Measurements from ENCODE around the gene BLOC1S1.
A peak's percentile ranks its signal among the peaks of the same experiment; 100 is the strongest.

Gene BLOC1S1

DNA sequence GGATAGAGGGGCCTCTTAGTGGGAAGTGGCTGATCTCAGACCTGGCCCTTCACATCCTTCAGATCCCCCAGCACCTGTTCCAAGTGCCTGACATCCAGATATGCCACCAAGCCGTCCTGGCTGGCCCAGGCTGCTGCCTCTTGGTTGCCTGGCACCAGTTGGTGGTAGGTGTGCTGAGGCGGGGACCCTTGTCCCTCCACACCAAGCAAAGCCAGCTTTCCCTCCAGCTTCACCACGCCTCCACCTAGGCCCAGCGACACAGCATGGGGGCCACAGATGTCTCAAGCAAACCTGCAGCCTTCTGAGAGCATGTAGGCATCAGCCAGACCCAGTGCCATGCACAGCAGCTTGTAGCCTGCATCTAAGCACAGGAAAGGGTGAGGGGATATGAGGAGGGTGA lies 16.4 kb downstream of the BLOC1S1 start:
- no peak for DNase-seq

DNA sequence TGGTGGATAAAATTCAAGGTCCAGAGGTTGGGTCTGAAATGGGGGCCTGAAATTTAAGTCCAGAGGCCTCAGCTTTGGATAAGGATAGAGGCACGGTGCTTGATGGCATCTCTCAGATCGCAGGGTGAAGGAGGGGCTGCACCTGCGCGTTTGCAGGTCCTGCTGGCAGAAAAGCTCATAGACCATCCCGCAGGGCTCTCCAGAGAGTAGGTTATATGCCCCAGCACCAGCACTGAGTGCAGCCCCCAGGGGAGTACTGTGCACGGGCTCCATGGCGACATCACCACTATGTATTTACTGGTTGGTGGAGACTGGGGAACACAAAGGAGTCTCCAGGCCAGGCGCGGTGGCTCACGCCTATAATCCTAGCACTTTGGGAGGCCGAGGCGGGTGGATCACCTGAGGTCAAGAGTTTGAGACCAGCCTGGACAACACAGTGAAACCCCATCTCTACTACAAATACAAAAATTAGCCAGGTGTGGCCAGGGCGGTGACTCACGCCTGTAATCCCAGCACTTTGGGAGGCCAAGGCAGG lies 17.2 kb downstream of the BLOC1S1 start:
- TF ChIP-seq POLR2A (IDR thresholded peaks at IDR 0.05; ENCODE audit: low read length), result no peak
- TF ChIP-seq GATA1 (IDR thresholded peaks at IDR 0.05; ENCODE audit: low read depth, low read length), result no peak
- no peak for DNase-seq

More for the DNA sequence above, 16.4 kb downstream of the BLOC1S1 start:
- TF ChIP-seq GATA1 (IDR thresholded peaks at IDR 0.05; ENCODE audit: low read depth, low read length) (no peak), POLR2A (IDR thresholded peaks at IDR 0.05; ENCODE audit: low read length) (no peak)

DNA sequence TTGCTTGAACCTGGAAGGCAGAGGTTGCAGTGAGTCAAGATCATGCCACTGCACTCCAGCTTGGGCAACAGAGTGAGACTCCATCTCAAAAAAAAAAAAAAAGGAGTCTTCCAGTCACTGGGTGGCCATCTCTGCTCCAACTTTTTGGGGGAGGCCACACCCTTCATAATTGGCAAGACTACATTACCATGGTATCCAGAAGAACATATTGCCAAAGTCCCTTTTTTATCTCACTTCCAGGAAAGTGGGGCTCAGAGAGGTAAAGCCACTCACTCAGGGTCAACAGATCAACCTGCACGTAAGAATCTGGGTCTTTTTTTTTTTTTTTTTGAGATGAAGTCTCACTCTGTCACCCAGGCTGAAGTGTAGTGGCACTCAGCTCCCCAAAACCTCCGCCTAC lies 18.0 kb downstream of the BLOC1S1 start:
- no peak for TF ChIP-seq POLR2A (IDR thresholded peaks at IDR 0.05; ENCODE audit: low read length)
- TF ChIP-seq GATA1 (IDR thresholded peaks at IDR 0.05; ENCODE audit: low read depth, low read length), result no peak
- no peak for DNase-seq

DNA sequence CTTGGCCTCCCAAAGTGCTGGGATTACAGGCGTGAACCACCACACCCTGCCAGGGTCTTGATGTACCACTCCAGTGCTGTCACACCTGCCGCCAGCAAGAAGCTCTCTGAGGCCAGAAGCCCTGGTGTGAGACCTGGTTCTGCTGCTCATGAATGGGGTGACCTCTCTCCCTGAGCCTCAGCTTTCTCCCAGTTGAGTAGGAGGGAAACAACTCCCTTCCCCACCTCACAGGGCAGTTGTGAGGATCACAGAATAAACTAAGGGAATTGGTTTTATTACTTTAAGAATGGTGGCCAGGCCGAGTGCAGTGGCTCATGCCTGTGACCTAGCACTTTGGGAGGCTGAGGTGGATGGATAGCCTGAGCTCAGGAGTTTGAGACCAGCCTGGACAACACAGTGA lies 18.7 kb downstream of the BLOC1S1 start:
- no peak for TF ChIP-seq GATA1 (IDR thresholded peaks at IDR 0.05; ENCODE audit: low read depth, low read length)
- no peak for TF ChIP-seq POLR2A (IDR thresholded peaks at IDR 0.05; ENCODE audit: low read length)
- DNase-seq, result no peak

DNA sequence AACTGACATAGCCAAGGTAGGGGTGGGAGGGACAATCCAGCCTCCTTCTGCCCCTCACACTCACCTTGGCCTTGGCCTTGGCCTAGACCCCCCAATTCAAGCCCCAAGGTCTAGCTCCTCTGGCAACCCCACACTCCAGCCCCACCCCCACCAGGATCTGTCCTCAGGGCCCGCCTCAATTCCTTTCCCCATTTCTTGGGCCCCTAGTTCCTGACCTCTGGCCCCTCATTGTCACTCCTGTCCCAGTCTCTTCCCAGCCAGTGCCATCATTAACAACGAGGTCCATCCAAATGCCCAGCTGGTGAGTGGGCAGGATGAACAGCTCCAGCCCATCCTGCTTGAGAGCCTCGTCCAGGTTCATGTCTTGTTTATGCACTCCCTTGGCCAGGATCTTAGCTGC lies 20.2 kb downstream of the BLOC1S1 start:
- TF ChIP-seq POLR2A (IDR thresholded peaks at IDR 0.05; ENCODE audit: low read length) (no peak), GATA1 (IDR thresholded peaks at IDR 0.05; ENCODE audit: low read depth, low read length) (no peak)
- no peak for DNase-seq

DNA sequence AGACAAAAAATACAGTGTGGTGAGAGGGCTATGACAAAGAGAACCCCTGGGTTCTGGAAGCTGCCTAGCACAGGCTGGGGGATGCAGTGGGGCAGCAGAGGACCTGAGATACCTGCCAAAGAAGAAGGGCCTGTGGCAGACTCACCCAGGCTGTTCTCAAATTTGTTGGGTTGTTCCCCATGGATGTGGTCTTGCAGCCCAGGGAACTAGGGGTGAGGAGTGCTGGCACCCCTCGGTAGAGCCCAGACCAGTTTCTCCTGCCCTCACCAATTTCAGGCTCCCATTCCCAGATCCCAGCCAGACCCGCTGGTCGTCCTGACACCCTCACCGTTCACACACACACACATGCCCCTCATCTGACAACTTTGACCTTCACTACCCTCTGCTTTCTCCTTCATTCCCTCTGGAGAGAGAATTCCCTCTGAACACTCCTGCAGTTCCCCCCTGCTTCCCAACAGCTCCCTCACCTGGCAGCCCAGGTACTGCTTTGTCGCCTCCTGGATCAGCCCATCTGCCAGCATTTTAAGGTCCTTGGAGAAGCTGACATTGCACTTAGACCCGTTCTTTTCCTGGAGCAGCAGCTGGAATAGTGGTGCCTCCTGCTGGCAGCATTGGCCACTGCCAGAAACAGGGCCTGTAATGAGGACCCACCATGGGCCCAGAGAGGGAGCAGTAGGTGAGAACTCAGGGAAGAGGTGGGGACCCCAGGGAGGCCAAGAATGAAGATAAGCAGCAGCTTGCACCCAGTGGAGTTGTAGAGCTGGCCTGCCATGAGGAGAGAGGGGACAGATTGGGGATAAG lies 21.1 kb downstream of the BLOC1S1 start:
- DNase-seq, result peak; percentile 76 to 80
- TF ChIP-seq POLR2A (IDR thresholded peaks at IDR 0.05; ENCODE audit: low read length), result no peak
- TF ChIP-seq GATA1 (IDR thresholded peaks at IDR 0.05; ENCODE audit: low read depth, low read length), result no peak

DNA sequence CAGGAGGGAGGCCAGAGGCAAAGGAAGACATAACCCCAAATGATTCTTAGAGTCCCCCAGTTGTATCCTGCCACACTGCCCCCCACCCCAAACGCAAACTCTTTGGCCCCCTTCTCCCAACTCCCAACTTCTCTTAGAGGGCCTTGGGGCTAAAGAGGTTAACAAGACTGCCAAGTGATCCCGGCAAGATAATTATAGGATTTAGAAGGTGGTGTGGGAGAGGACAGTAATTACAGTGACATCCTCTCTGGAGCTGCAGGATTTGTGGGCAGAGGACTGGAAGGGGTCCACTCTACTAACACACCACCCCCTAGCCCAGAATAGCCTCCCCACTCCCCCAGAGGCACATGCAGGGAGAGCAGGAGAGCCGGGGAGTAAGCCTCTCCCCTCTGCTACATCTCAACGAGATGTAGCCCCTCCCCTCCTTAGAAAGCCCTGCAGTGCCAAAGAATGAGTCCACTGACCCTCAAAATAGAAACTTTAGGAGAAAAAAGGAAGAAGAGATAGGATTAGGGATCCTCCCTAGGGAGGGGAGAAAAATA lies 21.8 kb downstream of the BLOC1S1 start:
- TF ChIP-seq GATA1 (IDR thresholded peaks at IDR 0.05; ENCODE audit: low read depth, low read length), result no peak
- TF ChIP-seq POLR2A (IDR thresholded peaks at IDR 0.05; ENCODE audit: low read length), result no peak
- DNase-seq, result peak; percentile 48 to 51

DNA sequence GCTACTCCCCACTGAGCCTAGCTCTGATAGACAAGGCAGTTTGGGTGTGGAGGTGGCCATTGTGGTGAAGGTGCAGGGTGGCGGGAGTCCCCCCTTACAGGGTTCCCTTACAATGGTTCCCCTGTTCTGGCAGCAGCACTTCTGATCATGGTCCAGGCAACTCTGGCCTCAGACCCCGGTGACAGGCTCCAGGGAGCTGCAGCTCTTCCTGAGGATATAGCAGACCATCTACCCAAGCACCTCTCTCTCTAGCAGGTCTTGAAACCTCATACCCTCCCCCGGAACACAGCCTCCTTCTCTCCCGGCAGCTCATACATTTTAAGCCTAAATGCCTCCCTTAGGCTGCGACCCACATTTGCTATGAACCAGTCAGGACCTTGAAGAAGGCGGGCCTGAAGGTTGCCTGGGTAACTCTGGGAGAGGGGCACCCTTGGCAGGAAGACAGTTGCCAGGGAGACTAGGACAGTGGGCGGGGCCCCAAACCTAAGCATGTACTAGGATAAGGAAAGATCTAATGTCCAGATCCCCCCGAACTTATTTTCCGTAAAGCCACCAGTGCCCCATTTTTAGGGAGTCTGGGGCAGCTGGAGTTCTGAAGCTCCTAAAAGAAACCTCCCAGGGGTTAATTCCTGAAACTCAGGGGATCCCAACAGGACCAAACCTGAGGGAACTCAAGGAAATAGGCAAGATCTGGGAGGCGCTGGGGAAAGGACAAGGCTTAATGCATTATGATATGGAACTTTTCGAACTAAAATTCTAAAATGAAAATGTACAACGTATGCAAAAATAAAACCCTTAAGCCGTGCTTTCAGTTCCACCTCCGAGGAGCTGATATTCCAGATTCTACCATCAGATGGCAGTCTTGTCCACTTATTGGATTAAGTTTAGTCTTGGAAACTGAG lies 22.5 kb downstream of the BLOC1S1 start:
- peak; percentile 89 to 91 for DNase-seq
- no peak for TF ChIP-seq GATA1 (IDR thresholded peaks at IDR 0.05; ENCODE audit: low read depth, low read length)
- peak; percentile 51 for TF ChIP-seq POLR2A (IDR thresholded peaks at IDR 0.05; ENCODE audit: low read length)

DNA sequence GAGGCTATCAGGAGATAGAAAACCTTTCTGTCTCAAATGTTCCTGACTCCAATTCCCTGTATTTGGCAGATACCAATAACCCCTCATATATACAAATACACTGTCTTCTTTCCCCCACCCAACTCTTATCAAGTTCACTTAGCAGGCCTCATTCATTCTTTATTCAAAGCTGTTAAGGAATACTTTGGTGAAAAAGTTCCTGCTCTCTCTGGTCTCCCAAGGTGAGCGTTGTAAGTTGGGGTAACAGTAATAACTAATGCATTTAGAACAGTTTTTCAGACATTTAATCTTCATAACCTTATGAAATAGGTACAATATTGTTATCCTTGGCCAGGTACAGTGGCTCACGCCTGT lies 23.2 kb downstream of the BLOC1S1 start:
- DNase-seq, result no peak
- TF ChIP-seq GATA1 (IDR thresholded peaks at IDR 0.05; ENCODE audit: low read depth, low read length) (no peak), POLR2A (IDR thresholded peaks at IDR 0.05; ENCODE audit: low read length) (no peak)

DNA sequence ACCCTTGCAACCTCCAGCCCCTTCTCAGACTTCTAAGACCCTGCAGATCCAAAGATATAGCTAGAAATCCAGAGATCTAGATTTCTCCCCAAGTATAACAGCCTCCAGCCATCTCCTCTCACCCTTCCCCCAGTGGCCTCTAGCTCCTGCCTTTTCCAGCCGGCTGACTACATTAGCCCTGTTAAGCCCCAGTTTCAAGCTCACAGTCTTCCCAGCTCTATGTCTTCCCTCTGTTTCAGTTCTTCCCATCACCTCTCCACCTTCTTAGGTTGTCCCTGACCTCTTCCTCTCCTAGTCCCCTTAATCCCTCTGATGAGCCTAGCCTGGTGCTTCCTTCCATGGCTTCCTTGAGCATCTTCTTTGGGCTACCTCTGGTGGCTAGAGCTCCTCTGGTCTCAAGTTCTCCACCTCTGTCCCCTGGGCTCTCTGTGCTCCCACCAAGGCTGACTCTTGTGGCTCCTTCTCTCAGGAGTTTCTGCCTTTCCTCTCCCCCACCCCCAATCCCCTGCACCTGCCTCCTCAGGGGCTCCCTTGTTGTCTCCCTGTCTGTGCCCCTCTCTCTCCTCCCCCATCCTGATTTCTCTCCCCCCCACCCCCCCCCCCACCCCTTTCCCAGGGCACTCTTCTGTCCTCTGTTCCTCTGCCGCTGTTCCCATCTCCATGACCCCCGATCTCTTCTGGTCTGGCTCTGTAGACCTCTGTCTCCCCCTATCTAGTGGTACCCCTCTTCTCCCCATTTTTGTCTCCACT lies 26.3 kb downstream of the BLOC1S1 start:
- no peak for TF ChIP-seq GATA1 (IDR thresholded peaks at IDR 0.05; ENCODE audit: low read depth, low read length)
- no peak for TF ChIP-seq POLR2A (IDR thresholded peaks at IDR 0.05; ENCODE audit: low read length)
- no peak for DNase-seq

DNA sequence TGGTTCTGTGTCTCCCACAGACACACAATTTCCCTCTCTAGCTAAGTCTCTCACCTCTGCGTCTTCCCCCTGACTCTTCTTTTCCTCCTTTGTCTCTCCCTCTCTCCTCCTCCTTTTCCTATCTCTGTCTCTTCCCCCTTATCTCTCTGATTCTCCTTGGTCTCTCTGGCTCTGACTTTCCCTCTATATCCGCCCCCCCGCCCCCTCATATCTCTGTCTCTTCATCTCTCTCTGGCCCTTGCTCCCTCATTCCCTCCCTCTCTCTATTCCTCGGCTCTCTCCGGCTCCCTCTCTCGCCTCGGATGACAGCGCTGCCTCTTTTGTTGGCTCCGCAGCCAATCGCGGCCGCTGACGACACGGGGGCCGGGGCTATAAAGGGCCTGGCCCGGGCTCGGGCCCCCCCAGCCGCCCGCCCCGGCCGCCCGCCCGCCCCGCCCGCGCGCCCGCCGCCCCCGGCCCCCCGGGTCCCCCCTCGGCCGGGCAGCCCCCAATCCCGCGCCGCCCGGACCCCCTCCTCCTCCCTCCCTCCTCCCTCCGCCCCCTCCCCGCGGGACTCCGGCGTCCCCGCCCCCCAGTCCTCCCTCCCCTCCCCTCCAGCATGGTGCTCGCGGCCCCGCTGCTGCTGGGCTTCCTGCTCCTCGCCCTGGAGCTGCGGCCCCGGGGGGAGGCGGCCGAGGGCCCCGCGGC lies 27.0 kb downstream of the BLOC1S1 start, which contains the start of gene GDF11:
GDF11 (plus strand) TSS at position 404 of the 687 bp plus-strand sequence; CDS start at position 599, 195 bp downstream.
- TF ChIP-seq GATA1 (IDR thresholded peaks at IDR 0.05; ENCODE audit: low read depth, low read length) (no peak), POLR2A (IDR thresholded peaks at IDR 0.05; ENCODE audit: low read length) (no peak)
- DNase-seq, result peak; percentile 58 to 66

DNA sequence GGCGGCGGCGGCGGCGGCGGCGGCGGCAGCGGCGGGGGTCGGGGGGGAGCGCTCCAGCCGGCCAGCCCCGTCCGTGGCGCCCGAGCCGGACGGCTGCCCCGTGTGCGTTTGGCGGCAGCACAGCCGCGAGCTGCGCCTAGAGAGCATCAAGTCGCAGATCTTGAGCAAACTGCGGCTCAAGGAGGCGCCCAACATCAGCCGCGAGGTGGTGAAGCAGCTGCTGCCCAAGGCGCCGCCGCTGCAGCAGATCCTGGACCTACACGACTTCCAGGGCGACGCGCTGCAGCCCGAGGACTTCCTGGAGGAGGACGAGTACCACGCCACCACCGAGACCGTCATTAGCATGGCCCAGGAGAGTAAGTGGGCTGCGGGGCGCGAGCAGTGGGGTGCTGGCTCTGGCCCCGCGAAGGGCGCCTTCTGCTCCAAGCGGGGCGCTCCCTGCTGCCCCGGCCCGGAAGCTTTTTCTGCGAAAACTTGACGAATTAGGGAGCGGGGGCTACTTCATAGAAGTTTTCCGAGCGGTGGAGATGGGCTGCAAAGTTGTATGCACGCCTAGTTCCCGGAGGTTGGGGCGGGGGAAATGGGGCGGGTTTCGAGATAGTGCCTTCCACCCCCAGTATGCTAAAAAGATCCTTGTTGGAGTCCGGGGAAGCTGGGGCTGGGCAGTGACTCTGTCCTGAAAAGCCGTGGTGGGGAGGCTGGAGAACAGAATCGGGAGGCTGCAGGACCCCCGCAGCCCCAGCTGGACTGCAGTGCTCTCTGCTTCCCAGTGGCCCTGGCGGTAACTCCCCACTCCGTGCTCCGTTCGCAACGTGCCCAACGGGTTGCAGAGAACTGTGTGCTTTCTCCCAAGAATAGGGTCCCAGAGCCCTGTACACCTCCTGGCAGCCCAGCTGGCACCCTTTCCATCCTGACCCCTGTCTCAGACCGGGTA lies 27.8 kb downstream of the BLOC1S1 start:
- peak; percentile 71 to 75 for DNase-seq
- no peak for TF ChIP-seq GATA1 (IDR thresholded peaks at IDR 0.05; ENCODE audit: low read depth, low read length)
- no peak for TF ChIP-seq POLR2A (IDR thresholded peaks at IDR 0.05; ENCODE audit: low read length)
